NCI-H2227 (cell line): ENCODE measurements around the gene GREM2.
A peak's percentile ranks its signal among the peaks of the same experiment; 100 is the strongest.

Experiments
- DNase-seq: peaks from one replicate; lab custom pipeline; 2025; ENCODE audit not compliant: unreplicated experiment; lab: John Stamatoyannopoulos, UW

GREM2 gene

DNA sequence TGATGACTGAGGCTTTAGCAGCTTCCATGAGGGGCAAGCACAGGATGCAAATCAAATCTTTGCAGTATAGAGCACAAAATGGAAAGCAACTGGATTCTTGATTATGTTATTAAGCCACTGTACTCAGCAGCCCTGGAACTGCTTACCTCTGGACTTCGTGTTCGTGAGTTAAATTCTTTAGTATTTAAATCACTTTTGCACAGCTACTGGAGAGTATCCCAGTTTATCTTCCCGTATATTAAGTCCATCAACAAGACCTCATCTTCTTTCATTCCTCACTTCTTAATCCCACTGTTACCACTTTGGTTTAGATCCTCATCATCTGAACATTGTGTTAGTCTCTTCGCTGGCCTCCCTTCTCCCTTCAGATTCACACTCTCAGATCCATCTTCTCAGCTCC is 108.9 kb downstream of the GREM2 start:
- DNase-seq: no peak

DNA sequence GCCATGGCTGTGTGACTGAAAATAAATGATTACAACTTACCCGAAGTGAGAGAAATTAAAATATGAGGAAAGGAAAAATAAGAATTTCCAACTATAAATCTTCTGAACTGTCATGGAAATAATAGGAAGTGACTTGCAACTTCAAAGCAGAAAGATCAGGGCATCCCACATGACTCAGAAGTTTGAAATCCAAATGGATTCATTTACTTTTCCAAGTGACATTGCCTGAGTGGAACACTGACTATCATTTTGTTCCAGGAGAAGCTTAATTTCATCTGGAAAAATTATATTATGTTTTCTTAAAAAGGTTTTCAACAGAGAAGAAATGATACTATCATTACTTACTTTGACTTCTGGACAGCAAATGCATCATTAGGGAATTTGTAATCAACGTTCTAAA is 110.8 kb downstream of the GREM2 start:
- DNase-seq: no peak

- DNase-seq: no peak
Observed at GRCh38 chr1:240500647-240501046, 111.3 kb downstream of the GREM2 start.

DNA sequence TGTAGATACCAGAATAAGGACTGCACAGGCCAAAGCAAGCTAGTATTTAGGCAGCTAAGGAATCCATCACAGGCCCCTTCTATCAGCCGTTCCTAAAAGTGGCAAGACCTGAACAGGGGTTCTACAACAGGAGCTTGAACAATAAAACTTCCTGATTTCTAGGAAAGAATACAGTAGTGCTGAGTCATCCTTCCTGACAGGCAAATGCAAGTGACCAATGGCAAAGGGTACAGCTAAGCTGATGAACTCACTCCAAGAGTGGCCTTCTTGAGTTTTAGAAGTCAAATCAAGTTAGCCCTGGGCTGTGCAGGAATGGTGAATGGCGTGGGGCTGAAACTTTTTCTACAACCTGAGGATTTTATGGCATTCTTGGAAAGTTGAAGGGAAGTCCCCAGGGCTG is 112.9 kb downstream of the GREM2 start:
- DNase-seq: no peak

DNA sequence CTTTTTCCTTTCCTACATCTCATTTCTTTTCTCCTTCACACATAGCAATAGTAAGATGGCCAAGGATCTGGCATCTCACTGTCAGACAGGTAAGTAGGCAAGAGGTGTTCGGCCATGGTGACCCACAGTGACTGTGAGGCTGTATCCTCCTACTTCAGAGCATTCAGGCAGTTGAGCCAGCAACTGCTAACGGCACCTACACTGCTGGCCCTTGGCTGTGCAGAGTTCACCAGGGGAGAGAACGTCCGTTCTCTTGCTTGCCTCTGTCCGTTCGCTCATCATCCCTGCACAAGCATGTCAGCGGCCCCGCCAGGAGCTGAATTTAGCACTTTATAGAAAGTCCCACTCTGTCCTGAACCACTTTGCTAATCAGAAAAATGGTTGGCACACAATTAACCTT is 113.6 kb downstream of the GREM2 start:
- no peak for DNase-seq

GRCh38 chr1:240497908-240498307 is 114.0 kb downstream of the GREM2 start:
- no peak for DNase-seq

DNA sequence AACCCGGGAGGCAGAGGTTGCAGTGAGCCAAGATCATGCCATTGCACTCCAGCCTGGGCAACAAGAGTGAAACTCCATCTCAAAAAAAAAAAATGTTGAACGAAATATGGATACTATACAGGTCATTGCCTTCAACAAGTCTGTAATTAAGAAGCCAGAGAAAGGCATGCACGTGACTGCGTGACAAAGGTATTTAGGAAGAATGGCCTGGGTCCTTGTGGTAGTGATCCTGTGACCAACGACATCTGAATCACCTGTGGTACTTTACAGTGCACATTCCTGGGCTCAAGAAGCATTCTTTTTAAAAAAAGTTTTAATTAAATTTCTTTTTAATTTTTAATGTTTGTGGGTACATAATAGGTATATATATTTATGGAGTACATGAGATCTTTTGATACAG is 115.0 kb downstream of the GREM2 start:
- no peak for DNase-seq

DNA sequence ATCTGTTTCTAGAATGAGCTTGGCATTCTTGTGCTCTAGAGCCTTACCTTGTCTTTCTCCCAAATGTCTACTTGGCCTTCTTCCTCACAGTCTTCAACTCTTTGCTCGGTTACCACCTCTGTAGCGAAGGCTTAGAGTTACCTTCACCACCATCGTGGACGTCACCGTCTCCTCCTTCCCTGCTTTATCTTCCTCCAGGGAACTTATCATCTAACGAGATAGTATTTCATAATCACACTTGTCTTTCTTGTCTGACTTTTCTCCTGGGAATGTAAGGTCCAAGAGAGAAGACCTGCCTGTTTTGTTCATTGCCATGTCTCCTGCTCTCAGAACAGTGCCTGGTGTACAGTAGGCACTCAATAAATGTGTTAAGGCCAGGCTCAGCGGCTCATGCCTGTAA is 115.6 kb downstream of the GREM2 start:
- DNase-seq: no peak

DNA sequence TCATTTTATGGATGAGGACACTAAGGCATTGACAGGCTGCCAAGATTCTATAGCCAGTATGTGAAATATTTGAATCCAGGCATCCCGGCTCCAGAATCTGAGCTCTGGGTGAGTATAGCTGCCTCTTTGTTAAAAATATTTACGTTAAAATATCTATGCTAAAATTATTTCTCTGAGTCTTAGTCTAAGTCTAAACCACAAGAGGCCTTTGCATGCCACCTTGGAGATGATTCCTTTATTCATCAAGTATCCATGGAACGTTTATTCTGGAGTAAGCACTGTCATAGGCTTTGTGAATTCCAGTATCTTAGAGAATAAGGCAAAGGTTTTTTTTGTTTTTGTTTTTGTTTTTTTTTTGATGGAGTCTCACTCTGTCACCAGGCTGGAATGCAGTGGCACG is 116.4 kb downstream of the GREM2 start:
- DNase-seq: no peak

DNA sequence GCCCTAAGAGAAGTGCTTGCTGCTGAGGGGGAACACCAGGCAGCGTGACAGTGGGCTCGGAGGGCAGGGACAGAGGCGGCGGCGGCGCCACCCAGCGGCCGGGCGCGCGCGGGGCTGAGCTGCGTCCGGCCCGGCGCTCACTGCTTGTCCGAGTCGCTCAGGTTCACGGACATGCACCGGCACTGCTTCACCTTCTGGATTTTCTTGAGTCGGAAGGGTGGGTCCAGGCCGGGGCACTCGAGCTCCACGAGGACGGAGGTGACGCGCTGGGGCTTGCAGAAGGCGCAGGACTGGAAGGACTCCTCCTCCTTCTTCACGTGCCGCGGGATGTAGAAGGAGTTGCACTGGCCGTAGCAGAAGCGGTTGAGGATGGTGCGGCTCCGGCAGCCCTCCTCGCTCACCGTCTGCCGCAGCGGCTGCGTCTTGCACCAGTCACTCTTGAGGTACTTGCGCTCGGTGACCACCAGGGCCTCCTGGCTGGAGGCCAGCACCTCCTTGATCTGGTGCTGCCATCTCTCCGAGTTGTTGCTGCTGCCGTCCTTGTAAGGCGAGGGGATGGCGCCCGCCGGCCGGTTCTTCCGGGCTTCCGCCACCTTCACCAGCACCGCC is 119.0 kb downstream of the GREM2 start:
- no peak for DNase-seq

- DNase-seq: no peak
Observed at GRCh38 chr1:240491796-240492195, 120.2 kb downstream of the GREM2 start.

DNA sequence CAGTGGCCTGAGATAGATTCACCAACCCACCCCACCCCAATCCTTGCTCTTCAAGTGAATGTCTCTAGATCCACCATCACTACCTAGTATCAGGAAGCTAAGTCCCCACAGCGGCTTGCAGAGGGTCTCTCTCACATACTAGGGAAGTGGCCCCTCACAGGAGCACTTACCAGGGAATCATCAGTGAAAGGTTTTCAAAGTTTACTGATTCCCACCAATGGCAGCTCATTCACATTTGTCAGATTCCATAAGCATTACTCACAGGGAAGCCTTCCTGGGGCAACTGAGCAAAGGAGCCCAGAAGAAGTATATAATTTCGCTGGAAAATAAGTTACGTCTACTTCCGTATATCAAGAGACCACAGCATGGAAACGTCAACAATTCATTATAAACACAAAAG is 120.8 kb downstream of the GREM2 start:
- no peak for DNase-seq

DNA sequence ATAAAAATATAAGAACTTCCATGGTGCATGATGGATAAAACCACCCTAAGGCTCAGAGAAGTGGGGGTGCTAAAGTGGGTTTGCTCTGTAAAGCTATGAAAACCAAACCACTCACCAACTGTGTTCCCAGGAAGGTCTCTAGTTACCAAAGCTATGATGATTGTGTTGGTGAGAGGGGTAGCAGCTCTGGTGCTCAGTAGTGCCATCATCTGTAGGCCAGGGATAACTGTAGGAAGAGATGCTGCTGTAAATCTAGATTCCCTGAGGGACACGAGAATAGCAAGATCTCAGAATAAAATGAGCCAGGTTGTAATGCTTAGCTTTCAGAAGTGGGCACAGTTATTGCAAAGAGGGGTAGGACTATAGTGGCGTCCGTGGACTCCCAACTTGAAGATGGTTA is 124.5 kb downstream of the GREM2 start:
- DNase-seq: no peak

- DNase-seq: no peak
Observed at GRCh38 chr1:240486611-240487010, 125.3 kb downstream of the GREM2 start.

GRCh38 chr1:240484804-240485443 is 127.0 kb downstream of the GREM2 start:
- no peak for DNase-seq

DNA sequence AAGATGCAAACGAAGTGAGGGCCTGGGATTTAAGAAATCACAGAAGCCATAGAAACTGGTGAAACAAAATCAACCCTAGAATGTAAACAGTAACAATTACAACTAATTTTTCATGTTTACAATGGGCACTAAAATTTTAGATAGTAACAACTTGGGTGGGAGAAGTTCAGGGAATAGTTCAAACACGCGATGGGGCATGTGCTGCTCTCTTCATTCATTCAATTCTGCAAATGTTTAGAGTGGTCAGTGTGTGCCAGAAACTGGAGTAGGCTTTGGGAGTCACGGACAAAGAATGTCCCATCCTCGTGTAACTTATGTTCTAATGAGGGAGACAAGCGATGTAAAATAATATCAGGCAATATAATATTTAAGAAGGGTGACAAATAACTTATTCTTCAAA is 133.4 kb downstream of the GREM2 start:
- DNase-seq: no peak

DNA sequence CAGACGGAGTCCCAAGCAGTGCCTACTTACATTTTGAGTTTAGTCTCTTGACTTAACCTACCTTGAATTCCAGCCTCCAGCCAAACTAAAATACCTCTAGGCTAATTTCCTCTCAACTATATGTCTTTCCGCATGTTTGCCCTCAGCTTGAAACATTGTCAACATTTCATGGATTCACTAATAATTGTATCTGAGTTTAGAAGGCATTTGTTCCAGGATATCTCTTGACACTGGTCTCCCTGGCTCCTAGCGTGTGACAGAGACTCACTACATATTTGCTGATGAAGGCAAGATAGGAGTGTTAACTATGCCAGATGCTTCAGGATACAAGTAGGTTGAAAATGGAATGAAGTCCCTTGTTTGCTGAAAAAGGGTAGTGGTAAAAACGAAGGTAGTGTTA is 136.1 kb downstream of the GREM2 start:
- no peak for DNase-seq

DNA sequence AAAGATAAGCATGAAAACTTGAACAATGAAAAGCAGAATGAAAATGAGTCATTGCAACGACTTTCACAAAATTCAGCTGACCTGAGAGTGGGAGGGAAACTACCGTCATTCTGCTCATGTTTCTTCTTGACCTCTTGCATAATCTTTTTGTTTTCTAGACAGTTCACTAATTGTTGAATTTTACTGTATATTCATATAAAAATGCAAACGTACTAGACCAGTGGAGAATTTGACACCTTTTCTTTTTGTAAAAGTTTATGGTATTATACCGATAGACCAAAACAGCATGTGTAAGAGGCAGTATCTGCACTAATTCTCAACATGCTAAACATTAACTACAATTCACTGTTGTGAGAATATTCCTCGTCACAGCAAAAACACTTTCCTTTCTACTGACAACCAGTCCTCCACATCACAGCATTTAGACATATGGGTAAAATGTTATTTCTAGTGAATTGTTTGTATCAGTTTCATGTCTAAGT is 137.8 kb downstream of the GREM2 start:
- DNase-seq: no peak

- no peak for DNase-seq
Observed at GRCh38 chr1:240468656-240469055, 143.3 kb downstream of the GREM2 start.

DNA sequence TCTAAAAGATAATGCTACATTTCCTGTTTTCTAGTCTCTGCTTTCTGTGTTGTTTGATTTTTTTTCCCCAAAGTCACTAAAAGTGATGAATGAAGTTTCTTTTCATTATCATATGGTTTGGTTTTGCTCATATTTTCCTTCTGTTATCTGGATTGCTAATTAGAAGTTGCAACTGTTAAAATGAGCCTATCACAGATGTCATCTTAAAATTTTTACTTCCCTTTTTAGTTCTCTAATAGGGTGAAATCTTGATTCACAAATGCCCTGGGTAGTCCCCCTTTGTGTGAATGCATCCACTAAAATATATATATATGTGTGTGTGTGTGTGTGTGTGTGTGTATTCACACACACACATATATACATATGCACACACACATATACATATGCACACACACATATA is 144.1 kb downstream of the GREM2 start:
- no peak for DNase-seq

DNA sequence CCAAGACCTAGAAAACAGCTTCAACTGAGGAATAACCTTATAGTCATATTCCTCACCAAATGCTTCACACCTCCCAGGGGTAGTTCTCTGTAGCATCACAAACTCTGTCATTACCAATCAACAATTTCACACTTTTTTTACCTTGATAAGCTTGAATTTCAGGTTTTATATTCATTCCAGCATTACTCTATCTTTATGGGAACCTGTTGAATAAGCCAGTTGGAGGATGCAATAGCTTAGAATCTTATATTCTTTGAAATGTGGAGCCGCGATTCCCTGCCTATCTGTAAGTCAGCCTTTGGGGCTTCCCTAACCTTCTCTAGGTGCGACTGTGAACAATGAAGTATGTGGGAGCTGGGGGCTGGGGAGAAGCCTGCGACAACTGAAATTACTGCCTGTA is 145.4 kb downstream of the GREM2 start:
- DNase-seq: no peak

DNA sequence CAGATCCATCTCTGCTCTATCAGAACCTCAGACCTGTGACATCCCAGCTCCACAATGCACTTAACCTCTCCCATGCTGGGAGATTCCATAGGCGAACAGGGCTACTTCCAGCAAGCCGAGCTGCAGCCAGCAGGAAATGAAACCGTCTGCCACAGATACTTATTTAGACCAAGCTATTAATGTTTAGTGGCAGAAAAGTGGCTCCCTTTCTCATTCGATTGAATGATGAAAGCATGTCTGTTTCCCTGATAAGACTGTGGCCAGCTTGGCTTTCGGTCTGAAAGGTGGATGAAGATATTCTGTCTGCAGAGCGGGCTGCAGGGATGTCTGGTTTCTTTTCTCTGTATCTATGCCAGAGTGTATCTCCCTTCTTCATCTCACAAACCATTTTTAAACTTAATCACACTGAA is 146.4 kb downstream of the GREM2 start:
- DNase-seq: peak; percentile 14

GRCh38 chr1:240464099-240464498 is 147.9 kb downstream of the GREM2 start:
- no peak for DNase-seq
